Spleen (tissue), 7 donors: ENCODE measurements around the gene IFT88.

ENCODE experiments used
- CTCF ChIP-seq, 11 experiments: fragments of 200-600 bp in 7 of 11; fragments of 450-650 bp in 4 of 11; sonication (generic) in 4 of 11; IDR thresholded peaks in 8 of 11; conservative IDR thresholded peaks in 3 of 11; 1 replicate in 7 of 11; 2 replicates in 4 of 11; pipeline versions ENCODE4 v1.4.0 to v1.8.0; 2016 to 2021; ENCODE audit warnings: antibody characterized with exemption in 11 of 11, inconsistent platforms in 4 of 11, mild to moderate bottlenecking in 1 of 11
- POLR2A ChIP-seq, 3 donors: fragments of 450-650 bp; IDR thresholded peaks; one replicate each; pipeline ENCODE4 v1.5.1; 2017; ENCODE audit warnings: antibody characterized with exemption in 3 of 3, mild to moderate bottlenecking in 1 of 3
- POLR2AphosphoS5 ChIP-seq, 3 donors: sonication (generic); formaldehyde crosslinking; IDR thresholded peaks; one replicate each; pipeline ENCODE4 v1.5.1; 2017; ENCODE audit warnings: antibody characterized with exemption in 3 of 3
- donor health status: DM: no; HTN: no; CAD: no; lungs with moderate emphysema.
- donor health status: DM: no; HTN: no; CAD: no.
- donor health status: DM: no; HTN: no; CAD: no.

GRCh38 chr13:20684546-20684945 lies 117.6 kb downstream of the IFT88 start:
- TF ChIP-seq CTCF (IDR thresholded peaks at IDR 0.05 in 8 of 11, conservative IDR thresholded peaks at IDR 0.05 in 3 of 11): no peak
- no peak for TF ChIP-seq POLR2AphosphoS5 (IDR thresholded peaks at IDR 0.05)
- TF ChIP-seq POLR2A (IDR thresholded peaks at IDR 0.05): no peak
